Measurements from ENCODE around the gene ZNF692. TPM values are rescaled to one million over a fixed set of nuclear protein-coding genes. Genes with fewer than 3 reads are reported as not detected.
A peak's percentile ranks its signal among the peaks of the same experiment; 100 is the strongest.
"Not testable (repeated sequence)": the region's sequence is repeated elsewhere in the genome, so short reads cannot be mapped to it uniquely, and the experiment has no call there.

ZNF692 gene
- total RNA-seq, 1 donor, result 22.0 TPM

DNA sequence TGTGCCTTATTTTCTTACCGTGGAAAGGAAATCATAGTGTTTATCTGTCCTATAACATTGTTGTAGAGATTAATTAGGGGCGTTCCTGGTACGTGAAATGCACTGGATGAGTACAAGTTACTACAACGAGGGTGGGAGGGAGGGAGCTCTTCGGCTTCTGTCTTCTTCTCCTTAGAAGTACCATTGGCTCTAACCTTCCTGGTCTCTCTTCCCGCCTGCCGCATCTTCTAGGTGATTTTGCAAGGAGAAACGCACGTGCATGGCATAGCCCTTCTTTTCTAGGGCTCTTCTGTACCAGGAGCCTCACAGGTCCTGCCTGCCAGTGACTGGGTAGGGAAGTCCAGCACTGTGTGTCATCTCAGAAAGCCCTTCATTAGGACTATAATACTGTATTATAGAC is 50.0 kb downstream of the ZNF692 start:
- no peak for TF ChIP-seq CTCF (IDR thresholded peaks at IDR 0.05; ENCODE audit: insufficient read depth, low read depth, low read length)
- no peak for DNase-seq (ENCODE audit: low read depth)
- H3K4me3 ChIP-seq (ENCODE audit: low read depth, low read length), result no peak overlapping the region

GRCh38 chr1:248807067-248807737 is 51.7 kb downstream of the ZNF692 start:
- peak; percentile 84 for TF ChIP-seq CTCF (IDR thresholded peaks at IDR 0.05; ENCODE audit: insufficient read depth, low read depth, low read length)
- H3K4me3 ChIP-seq (ENCODE audit: low read depth, low read length), result no peak overlapping the region
- DNase-seq (ENCODE audit: low read depth), result peak; percentile 46

GRCh38 chr1:248805876-248806275 is 53.0 kb downstream of the ZNF692 start:
- H3K4me3 ChIP-seq (ENCODE audit: low read depth, low read length), result no peak overlapping the region
- no peak for TF ChIP-seq CTCF (IDR thresholded peaks at IDR 0.05; ENCODE audit: insufficient read depth, low read depth, low read length)
- no peak for DNase-seq (ENCODE audit: low read depth)

GRCh38 chr1:248804771-248805681 is 53.9 kb downstream of the ZNF692 start:
- DNase-seq (ENCODE audit: low read depth), result no peak
- H3K4me3 ChIP-seq (ENCODE audit: low read depth, low read length), result no peak overlapping the region
- no peak for TF ChIP-seq CTCF (IDR thresholded peaks at IDR 0.05; ENCODE audit: insufficient read depth, low read depth, low read length)

GRCh38 chr1:248803501-248803900 is 55.4 kb downstream of the ZNF692 start:
- not testable (repeated sequence) for H3K4me3 ChIP-seq (ENCODE audit: low read depth, low read length); DNase-seq (ENCODE audit: low read depth)

DNA sequence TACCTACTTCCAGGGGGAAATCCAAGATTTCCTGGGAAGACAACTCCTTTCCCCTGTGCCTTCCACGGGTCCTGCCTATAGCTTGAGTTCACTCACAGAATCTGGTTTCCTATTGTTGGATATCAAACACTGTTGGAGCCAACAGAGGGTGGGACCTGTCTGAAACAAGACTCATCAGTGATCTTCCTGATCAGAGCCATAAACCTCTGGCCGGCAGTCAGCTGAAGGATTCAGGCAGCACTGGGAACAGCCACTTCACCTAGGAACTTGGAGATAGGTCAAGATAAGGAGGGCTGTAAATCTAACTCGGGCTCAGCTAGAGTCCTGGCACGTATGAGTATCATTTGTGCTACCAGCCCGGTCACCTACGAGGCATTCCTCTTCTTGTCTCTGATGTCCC is 56.4 kb downstream of the ZNF692 start:
- no peak overlapping the region for H3K4me3 ChIP-seq (ENCODE audit: low read depth, low read length)
- DNase-seq (ENCODE audit: low read depth), result no peak
- TF ChIP-seq CTCF (IDR thresholded peaks at IDR 0.05; ENCODE audit: insufficient read depth, low read depth, low read length), result no peak

DNA sequence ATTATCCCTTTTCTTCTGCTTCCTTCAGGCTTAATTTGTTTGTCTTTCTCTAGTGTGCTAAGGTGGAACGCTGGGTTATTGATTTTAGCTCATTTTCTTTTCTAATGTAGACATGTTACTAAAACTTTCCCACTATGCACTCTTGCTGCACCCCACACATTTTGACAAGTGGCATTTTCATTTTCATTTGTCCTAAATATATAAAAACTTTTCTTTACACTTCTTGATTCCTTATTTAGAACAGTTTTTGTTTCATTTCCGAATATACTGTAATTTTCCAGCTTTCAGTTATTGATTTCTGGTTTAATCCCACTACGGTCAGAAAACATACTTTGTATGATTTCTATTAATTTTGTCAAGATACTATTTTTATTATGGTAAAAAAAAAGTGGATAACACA is 58.4 kb downstream of the ZNF692 start:
- no peak for DNase-seq (ENCODE audit: low read depth)
- no peak for TF ChIP-seq CTCF (IDR thresholded peaks at IDR 0.05; ENCODE audit: insufficient read depth, low read depth, low read length)
- H3K4me3 ChIP-seq (ENCODE audit: low read depth, low read length), result no peak overlapping the region

Measured in fibroblast of villous mesenchyme (primary cell).